NCI-H1048 (cell line): ENCODE data around the gene ARHGEF25.
A peak's percentile ranks its signal among the peaks of the same experiment; 100 is the strongest.
"Not testable (repeated sequence)": the region's sequence is repeated elsewhere in the genome, so short reads cannot be mapped to it uniquely, and the experiment has no call there.

ENCODE experiments used
- DNase-seq: peaks from one replicate; lab custom pipeline; 2025; lab: John Stamatoyannopoulos, UW

ARHGEF25 gene

DNA sequence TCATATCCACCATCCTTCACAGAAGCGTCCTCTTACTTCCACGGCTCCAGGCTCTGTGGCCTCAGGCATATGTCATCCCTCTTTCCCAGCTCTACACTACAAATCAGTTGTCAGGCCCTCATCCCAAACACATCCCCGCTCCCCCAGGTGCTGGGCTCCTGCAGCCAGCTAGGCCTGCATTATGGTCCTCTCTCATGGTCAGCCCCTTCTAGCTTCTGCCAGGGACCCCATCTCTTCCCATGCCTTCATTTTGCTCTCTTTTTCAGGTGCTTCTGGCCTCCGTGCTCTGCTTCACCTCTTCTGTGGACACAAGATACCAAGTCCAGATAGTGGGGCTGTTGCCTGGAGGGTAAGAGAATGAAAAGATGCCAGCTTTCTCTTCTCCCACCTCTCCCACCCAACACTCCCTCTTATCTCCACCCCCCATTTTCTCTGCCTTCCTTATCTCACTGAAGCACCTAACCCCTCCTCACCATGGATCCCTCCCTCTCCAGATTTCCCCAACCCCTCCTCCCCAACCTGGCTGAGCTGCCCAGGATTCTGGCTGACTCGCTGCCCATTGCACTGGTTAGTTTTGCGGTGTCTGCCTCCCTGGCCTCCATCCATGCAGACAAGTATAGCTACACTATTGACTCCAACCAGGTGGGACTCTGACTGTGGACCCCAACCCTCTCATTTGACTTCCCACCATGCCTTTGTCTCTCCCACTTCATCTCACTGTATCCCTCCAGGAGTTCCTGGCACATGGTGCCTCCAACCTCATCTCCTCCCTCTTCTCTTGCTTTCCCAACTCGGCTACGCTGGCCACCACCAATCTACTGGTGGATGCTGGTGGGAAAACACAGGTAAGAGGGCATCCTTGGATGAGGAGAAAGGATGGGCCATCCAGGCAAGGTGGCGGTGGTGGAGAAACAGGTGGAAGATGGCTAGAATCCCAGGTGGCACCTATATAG is 11.3 kb downstream of the ARHGEF25 start:
- no peak for DNase-seq

DNA sequence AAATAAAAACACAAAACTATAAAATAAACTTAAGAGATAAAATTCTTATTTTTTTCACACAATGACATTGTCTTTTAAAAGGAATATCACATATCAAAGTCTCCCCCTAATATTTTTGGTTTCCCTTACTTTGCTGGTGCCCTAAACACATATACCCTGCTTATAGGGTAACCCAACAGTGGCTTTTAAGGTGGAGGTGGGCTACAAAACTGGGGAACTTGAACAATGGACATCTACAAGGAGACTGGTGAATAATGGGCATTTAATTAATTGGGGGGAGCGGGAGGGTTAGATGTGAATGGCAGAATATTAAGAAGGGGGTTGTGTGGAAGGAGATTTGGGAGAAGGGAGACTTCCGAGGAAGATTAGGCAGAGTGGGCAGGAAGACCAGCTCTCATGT is 12.2 kb downstream of the ARHGEF25 start:
- DNase-seq = no peak

DNA sequence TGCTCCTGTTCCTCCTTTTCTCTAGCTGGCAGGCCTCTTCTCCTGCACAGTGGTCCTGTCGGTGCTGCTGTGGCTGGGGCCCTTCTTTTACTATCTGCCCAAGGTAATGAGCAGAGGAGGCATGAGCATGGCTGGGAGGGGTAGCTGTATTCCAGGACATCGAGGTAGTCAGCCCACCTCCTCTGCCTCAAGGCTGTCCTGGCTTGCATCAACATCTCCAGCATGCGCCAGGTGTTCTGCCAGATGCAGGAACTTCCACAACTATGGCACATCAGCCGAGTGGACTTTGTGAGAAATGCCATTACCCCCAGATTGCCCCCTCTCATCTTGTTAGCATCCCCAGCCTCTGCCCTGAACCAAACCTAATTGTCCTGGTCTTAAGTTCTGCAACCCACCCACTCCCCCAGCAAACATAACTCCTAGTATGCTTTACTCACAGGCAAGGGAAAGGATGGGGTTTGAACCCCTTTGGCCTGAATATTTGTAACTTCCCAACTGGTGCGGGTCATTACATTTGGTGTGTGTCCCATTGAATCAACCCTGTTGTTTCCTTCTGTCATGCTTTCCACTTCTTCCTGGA is 12.7 kb downstream of the ARHGEF25 start:
- DNase-seq = no peak

- no peak for DNase-seq
Measured at GRCh38 chr12:57624441-57625220, 13.4 kb downstream of the ARHGEF25 start.

GRCh38 chr12:57625261-57626032 is 14.2 kb downstream of the ARHGEF25 start:
- DNase-seq = no peak

GRCh38 chr12:57626111-57626920 is 15.1 kb downstream of the ARHGEF25 start:
- DNase-seq = no peak

- no peak for DNase-seq
Measured at GRCh38 chr12:57626921-57627445, 15.7 kb downstream of the ARHGEF25 start.

DNA sequence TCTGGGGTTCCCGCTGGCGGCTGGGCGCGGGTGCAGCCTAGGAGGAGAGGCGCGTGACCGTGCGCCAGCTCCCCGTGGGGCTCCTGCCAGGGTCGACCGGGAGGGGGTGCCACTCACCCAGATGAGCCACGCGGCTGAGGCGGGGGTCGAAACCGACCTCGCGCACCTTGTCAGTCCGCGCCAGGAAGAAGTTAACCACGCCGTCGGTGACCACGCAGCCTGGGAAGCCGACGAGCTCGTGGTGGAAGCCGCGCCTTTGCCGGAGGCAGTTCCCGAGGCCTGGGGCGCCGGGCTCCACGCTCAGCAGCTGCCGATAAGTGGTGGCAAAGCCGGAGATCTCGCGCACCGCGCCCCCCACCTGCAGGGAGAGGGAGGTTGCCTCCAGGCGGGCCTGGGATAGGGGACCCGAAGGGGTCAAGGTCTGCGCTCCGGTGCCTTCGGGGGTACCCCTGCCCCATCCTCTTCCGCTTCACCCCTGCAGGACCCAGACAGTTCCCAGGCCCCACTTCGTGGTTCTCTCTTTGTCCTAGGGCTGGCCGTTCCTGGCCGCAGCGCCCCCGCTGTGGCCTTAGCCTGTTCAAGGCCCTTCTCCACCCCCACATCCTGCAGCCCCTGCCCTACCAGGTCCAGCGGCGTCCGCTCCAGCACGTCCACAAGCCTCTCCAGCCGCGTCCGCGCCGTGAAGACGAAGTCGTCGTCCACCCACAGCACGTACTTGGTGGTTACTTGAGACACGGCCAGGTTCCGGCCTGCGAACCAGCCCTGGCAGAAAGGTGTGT is 16.5 kb downstream of the ARHGEF25 start:
- DNase-seq = no peak

- DNase-seq = no peak
Measured at GRCh38 chr12:57628280-57629191, 17.3 kb downstream of the ARHGEF25 start.

DNA sequence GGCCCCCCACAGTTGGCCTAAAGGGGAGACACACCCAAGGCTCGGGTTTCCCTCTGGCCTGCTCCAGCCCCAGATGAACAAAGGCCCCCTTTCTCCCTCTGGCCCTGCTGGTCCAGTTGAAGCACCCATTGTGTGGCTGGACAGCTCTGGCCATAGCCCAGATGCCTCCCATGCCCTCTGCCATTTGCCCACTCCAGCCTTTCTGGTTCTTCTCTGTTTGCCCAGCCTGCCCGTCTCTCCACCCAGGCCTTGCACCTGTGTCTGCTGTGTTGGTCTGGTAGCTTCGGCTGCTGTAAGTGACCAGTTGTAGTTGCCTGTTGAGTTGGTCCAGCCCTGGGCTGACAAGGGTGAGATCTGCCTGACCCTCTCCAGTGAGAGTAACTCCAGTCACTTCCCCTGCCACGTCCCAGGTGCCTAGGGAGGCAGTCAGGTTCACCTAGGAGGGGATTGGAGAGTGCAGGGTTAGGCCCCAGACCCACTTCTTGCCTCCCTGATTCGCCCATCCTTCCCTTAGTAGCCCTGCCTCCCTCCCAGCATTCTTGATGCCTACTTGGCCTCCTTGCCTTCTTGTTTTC is 18.7 kb downstream of the ARHGEF25 start:
- no peak for DNase-seq

- DNase-seq = no peak
Measured at GRCh38 chr12:57630891-57631433, 19.7 kb downstream of the ARHGEF25 start.

GRCh38 chr12:57631566-57632072 is 20.4 kb downstream of the ARHGEF25 start:
- DNase-seq = no peak

DNA sequence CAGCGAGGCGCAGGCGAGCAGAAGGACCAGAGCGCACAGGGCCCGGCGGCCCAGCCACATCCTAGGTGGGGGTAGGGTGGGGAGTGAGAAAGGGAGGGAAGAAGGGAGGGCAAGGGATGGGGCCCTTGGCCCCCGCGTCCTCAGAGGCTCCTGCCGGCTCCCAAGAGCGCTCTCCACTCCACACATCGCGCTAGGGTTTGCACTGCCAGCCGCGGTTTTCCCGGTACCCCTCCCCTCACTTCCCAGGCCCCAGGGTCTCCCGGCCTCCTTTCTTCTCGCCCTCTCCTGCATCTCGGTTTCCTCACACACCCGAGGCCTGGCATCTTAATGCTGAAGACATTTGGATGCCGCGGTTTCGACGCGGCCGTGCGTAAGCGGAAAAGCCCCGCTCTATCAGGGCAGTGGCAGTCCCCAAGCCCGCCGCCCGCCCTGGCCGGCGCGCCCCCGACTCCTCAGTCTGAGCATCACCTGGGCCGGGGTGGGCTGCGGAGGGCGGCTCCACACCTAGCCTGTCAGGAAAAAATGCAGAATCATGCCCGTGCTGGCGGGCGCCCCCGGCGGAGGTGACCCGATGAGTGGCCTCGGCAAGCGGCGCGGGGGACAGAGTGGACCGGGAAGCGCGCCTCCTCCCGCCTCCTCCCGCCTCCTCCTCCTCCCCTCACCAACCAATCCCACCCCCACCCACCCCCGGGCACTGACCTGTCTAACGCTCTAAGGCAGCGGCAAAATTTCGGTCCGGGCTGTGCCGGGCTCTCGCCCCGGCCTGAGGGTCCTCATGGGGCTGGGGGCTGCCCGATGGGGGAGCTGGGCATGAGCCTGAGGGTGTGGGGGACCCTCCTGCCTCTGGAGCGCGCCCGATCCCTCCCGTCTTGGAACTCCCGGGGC is 21.1 kb downstream of the ARHGEF25 start:
- DNase-seq = no peak

DNA sequence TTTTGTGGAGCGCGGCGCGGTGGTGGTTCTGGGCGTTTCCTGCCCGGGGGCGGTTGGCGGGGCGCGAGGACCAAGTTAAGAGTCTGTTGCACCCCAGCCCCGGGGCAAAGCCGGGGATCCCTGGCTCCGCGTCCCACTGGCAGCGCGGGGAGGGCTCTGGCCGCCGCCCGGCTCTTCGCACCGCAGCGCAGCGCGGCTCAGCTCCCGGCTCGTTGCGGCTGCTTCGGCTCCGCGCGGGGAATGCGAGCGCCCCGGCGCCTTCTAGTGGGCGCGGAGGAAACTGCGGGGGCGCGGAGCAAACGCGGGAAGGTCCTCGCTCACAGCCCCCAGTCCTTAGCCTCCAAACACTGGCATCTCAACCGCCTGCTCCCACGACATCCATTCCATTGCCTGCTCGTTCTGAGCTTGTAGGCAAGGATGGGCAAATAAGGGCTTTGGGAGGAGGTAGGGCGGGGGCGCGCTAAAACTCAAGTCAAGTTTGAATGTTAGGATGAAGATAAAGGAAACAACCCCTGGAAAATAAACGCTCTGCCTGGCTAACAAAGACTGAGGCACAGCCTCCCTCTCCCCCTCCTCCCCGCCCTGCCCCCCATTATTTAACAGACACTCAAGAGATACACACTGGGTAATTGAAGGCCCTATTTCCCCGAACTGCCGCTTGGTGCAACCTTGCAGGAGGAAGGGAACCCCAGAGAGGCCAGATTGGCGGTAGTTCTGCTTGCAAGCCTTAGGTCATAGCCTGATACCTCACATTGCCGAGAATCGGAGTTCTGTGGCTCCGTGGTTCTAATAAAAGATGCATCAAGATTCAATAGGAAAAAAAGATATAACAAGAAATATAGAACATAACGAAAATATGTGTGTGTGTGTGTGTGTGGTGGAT is 22.0 kb downstream of the ARHGEF25 start, which contains the start of gene B4GALNT1:
Gene B4GALNT1, minus strand, starts transcription at position 244 of the 883 bp plus-strand sequence. CDS start 1,069 bp downstream, outside the sequence.
- DNase-seq = peak; percentile 68

GRCh38 chr12:57636731-57637130 is 25.5 kb downstream of the ARHGEF25 start:
- DNase-seq = not testable (repeated sequence)

GRCh38 chr12:57637364-57637763 is 26.1 kb downstream of the ARHGEF25 start:
- DNase-seq = no peak
